T-helper 1 cell (primary cell): ENCODE results near the gene FNBP1.
"Not testable (repeated sequence)": the region's sequence is repeated elsewhere in the genome, so short reads cannot be mapped to it uniquely, and the experiment has no call there.

Experiments
- DNase-seq, 5 donors: peaks; one replicate each; pipeline ENCODE4 v3.0.0-alpha.2; 2012 to 2020

FNBP1 gene

DNA sequence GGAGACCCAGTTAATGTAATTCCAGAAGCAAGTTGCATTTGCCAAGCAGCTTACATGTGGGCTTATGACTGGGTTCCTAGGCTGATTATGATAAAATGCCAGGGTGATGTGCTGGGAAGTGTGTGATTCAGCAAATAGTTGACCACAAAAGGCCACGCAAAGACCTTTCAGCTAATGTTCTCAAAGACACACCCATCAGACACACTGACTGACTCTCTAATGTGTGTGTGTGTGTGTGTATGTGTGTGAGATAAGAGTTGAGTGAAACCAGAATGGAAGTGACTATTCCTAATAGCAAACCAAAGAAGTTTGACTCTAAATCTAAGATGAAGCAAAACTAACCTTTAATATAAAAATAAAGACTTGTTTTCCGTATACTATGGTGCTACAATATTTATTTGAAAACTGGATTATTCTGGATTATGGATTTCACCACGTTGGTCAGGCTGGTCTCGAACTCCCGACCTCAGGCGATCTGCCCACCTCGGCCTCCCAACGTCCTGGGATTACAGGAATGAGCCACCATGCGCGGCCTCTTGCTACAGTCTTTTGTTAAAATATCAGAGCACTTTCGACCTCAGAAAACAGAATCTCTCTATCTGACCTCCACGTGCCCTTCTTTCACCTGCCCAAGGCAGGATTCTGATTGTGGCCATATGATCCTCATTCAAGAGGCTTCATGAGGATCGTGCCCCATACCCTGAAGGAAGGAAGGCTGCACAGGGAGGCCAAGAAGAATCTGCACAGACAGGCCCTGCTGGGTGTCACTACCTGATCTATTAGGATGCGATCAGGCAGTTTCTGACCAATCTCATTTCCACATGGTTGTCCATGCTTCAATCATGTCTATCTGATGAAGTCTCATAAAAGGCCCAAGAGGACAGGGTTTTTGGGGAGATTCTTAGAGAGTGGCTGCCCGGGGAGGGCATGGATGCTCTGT lies 132.1 kb downstream of the FNBP1 start:
- DNase-seq = no peak

DNA sequence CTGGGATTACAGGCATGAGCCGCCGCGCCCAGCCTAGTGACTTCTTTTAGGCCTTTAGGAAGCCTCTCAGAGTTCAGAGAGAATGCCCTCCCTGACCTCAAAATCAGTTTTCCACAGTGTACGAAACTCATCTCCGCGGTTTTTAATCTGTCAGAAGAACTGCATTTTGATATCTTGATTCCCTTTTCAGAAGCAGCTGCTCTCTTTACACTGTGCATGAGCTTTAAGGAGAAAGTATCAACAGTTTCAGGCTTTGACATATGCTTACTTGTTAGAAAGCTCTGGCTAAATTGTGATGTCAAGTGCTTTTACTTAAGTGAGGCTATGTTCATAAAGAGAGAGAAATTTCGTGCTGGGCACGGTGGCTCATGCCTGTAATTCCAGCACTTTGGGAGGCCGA lies 133.1 kb downstream of the FNBP1 start:
- DNase-seq = no peak

DNA sequence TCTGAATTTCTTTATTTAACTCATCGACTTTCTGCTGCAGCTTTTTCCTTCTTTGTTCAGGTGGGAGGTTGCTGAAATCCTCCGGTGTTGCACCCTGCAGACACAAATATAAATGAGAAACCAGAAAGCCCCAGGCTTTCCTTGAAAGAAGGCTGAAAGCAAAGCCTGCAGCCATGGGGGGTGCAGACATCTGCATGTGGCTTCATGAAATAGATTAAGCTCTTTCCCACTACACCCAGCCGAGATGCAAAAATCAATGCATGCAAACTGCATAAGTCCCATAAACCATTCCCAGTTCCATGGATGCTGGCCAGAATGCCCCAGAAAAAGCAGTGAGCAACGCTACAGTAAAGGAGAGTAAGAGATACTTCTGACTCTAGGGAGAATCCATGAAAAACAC lies 134.1 kb downstream of the FNBP1 start:
- DNase-seq = no peak

DNA sequence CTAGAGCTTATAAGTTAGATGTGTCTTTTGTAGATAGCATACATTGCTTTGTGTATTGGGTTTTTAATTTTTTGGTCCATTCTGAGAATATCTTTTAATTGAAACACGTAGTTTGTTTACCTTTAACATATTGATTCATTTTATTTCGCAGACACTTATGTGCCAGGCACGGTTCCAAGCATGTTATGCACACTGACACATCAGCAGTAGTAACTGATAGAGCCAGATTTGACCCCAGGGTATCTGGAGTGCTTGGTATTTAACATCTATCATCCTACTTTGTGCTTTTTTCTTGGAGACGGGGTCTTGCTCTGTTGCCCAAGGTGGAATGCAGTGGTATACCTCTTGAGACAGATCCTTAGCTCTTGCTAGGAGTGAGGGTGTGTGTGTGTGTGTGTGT lies 135.8 kb downstream of the FNBP1 start:
- DNase-seq = no peak

DNA sequence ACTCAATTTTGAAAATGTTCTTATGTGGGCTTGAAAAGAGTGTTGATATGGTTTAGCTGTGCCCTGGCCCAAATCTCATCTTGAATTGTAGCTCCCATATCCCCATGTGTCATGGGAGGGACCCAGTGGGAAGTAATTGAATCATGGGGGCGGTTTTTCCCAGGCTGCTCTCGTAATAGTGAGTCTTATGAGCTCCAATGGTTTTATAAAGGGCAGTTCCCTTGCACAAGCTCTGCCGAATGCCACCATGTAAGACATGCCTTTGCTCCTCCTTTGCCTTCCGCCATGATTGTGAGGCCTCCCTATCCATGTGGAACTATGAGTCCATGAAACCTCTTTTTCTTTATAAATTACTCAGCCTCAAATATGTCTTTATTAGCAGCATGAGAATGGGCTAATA lies 136.7 kb downstream of the FNBP1 start:
- no peak for DNase-seq

DNA sequence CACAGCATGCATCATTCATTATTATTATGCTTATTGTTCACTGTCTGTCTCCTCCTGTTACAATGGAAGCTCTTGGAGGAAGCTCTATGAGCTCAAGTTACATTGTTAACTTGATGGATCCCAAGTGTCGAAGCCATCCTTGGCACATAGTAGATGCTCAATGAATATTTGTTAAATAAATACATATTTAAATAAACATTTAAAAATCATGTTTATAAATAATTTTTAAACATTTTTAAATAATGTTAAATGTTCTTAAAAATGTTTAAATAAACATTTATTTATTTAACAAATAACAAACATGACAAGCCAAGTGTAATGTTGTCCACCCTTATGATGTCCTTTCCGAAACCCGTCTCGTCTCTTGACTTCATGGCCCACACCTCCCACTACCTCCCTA lies 138.3 kb downstream of the FNBP1 start:
- no peak for DNase-seq

DNA sequence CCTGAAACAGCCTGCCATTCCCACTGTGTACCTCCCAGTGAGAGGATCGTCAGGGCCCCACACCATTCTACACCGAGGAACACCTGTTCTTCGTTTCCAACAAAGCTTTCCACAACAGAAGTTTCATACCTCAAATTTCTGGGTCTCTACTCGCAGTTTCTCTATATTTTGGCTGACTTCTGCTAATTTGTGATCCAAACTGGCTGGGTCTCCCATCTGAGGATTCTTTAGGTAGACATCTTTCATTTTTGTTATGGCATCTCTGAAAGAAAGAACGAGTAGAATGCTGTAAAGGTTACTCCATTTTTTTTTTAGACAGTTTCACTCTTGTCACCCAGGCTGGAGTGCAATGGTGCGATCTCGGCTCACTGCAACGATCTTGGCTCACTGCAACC lies 140.3 kb downstream of the FNBP1 start:
- no peak for DNase-seq

DNA sequence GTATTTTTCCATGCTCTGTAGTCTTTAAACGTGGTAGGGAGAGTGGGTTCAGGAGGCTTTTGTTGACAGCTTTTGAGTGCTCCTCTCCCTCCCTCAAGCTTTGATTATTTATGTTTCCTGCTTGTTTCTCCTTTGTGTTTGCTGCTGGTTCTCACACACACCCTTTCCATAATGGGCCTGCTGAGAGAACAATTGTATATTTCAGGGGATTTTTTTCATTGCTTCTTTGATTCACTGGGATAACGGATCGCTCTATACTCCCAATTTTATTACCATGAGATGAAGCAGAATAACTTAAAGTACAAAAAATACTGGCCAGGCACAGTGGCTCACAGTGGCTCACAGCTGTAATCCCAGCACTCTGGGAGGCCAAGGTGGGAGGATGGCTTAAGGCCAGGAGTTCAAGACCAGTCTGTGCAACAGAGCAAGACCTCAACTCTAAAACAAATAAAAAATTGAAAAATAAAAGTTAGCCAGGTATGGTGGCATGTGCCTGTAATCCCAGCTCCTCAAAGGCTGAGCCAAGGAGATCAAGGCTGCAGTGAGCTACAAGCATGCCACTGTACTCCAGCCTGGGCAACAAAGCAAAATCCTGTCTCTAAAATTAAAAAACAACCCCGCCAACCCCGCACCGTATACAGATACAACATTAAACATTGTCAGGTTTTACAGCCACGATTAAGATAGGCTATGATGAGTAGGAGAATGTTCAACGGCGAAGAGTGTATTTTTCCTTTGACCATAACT lies 140.8 kb downstream of the FNBP1 start:
- no peak for DNase-seq

DNA sequence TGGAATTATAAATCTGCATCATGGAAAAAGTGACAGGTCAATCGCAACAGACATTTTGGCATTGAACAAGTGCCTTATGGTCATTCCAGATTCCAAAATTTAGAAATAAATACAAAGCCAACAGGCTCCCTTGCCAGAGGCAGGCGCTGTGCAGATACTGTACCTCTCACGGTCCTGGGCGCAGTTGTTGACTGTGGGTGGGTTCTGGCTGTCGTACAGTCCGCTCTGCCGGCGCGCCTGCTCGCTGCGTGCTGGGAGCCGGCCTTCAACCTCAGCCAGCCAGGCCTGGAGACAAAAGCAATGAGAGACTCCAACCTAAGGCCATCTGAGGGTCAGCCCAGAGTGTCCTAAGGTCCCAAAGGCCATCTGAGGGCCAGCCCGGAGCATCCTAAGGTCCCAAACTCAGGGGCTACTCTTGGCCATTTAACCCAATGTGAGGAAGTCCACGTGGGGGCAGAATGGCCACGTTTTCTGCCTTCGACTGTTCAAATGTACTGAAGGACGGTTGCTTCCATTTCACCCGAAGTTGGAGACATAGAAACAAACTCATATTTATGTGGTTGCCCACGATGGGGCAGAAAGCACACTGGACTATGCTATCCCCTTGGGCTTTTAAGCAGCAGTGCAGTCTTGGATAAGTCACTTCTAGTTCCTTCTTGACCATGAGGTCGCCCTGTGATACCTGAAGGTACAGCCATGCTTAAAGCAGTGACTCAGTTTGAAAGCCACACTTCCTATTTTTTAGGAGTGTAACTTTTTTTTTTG lies 142.5 kb downstream of the FNBP1 start:
- DNase-seq = no peak

DNA sequence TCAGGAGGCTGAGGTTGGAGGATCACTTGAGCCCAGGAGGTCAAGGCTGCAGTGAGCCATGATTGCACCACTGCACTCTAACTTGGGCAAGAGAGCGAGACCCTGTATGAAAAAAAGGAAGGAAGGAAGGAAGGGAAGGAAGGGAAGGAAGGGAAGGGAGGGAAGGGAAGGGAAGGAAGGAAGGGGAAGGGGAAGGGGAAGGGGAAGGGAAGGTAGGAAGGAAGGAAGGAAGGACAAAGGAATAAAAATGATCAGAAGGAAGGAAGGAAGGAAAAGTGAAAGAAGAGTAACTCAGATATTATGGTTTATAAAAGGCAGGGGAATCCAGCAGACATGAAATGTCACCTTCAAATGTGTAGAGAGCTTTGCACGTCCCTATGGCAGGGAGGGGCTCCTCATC lies 143.4 kb downstream of the FNBP1 start:
- DNase-seq = no peak

DNA sequence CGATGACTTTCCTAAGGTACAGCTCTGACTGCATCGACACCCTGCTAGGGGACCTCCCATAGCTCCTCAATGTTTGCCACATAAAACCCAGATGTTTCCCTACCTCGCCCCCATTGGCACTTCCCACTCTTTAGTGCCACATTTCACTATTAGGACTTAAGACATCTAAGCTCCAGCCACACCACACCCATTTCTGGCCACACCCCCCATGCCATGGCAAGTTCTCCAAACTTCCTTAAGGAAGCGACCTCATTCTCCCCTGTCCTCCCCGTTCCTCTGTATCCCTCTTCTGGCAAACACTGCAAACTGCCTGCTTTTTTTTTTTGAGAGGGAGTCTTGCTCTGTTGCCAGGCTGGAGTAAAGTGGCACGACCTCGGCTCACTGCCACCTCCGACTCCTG lies 144.8 kb downstream of the FNBP1 start:
- no peak for DNase-seq

DNA sequence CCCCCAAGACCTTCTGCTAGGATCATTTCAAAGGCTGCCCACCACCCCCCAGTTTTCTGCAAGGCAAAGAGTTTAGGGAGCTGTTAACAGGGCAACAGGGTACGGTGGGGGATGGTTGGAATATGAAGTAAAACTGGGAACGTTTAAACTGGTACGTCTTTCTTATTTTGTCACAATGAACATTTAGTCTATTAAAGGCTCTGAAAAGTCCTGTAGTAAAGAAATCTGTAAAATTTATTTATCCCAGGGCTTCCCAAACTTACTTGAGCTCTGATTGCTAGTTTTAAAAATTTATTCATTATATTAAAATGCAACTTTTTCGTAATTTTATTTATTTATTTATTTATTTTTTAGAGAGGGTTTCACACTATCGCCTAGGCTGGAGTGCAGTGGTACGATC lies 145.7 kb downstream of the FNBP1 start:
- DNase-seq = no peak

DNA sequence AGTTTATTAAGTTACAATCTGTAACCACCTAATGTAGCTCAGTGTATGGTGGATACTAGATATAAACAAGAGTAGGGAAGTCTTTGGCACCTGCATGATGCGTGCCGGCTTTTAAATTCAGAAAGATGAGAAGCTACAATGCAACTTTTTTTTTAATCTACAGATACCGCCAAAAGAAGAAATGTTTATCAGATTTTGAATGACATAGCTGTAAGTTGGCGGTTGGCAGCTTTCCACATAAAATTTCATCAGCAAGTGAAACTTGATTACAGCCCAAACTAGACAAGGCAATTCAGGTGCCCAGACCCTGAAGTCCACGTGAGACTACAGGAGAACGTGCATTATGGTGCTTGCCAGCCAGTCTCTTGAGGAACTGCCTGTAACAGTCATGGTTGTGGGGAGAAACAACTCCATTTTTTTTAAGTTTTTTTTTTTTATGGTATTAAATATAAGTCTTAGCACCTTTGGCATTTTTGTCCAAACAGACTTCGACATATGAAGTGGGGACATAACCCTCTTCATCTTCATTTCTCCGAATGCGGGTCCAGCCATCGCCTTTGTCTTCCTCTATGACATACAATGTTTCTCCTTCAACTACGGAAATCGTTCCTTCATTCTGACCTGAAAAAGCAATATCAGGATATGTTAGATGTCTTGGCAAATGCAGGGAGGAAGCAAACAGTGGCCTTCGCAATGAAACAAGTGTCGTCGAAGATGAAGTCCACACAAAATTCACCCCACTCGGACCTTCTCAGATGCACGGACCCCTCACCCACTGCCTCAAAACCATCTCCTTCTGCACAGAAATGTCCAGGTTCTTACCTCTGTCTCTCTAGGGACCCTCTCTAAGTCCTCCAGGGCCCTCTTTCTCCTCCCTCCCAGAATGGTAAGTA lies 147.4 kb downstream of the FNBP1 start:
- DNase-seq = peak in 4 of 5 donors; percentile 43 to 70 (median 49)

DNA sequence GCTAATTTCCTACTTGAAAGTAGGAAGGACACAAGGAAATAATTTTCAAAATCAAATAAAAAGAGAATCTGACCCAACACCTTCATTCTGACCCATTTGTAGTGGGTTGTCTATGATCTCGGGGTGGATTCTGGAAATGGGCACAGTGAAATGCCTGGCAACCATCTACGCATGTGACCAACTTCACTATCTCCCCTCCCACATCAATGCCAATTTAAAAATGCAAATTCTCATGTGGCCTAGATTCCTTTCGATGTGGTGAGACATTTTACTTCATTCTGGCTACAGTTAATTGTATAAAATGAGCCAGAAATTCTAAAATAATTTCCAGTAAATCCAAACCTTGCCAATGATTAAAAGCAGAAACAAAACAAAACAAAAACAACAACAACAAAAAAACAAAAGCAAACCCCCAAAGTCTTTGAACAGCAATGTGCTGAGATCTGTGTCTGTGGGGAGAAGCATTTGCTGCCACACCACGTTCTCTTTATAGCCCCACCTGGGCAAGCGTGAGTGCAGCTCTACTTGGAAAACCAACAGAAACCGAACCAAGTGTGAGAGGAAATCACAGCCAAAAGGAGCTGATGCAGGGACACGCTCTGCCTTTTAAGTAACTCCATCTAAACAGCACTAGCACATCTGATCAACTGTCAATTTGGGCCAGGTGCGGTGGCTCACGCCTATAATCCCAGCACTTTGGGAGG lies 148.7 kb downstream of the FNBP1 start:
- peak in 2 of 5 donors; percentile 36 to 72 for DNase-seq

DNA sequence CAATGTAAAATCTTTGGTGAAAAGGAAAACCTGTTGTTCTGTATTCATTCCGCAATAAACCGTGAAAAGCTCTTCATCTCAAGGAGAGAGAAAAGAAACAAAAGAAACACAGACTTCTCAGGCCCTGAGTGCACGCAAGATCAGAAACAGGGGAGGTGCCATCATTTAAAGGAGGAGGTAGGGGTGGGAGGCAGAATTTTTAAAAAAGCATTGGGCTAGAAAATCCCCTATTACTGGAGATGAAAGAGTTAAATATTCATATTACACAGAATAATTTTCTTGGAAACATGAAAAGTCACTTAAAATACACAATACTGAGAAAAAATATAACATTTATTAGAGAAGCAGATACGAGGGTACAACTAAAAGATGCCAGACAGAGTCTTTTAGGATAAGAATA lies 151.4 kb downstream of the FNBP1 start:
- peak in 1 of 5 donors; percentile 44 for DNase-seq

DNA sequence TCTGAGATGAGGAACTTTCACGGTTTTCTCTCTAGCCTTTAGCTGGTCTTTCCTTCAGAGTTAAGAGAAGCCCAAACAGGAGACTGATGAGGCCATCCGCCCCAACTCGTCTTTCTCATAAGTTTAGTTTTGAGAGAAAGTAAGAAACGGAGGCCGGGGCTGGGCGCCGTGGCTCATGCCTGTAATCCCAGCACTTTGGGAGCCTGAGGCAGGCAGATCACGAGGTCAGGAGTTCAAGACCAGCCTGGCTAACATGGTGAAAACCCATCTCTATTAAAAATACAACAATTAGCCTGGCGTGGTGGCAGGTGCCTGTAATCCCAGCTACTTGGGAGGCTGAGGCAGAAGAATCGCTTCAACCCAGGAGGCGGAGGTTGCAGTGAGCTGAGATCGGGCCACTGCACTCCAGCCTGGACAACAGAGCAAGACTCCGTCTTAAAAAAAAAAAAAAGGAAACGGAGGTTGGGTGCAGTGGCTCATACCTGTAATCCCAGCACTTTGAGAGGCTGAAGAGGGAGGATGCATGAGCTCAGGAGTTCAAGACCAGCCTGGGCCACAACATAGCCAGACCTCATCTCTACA lies 152.2 kb downstream of the FNBP1 start:
- DNase-seq = not testable (repeated sequence)

DNA sequence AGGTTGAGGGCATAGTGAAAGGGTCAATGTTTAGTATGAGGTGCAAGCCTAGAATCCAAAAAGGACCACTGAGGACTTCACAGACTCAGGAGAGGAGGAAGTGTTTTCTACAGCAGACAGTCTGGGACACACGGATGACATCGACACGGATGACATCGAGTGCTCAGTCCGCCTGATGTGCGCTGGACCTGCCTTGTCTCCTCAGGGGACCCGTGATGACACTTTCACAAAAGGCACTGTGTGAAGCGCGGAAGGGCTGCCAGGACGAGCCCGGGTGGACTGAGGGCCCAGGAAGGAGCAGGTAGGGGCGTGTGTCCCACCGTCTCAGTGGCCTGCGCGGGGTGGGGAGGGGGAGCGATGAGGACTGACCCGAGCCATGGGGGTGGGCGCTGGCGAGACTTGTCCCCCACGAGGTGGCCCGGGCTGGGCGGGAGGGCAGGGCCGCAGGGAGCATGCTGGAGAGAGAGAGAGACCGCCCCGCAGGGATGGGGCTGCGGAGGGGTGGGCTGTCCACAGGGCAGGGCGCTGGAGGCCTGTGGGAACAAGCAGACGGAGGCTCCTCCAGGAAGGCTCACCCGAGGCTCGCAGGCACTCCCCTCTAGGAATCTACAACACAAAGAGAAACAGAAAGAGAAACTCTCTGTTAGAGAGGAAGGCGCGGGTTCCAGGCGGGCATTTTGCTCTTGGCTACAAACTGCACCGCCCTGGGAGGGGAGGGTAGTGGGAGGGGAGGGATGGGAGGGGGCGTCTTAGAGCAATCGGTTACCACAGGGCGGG lies 152.9 kb downstream of the FNBP1 start:
- peak; percentile 42 to 90 (median 57) for DNase-seq

DNA sequence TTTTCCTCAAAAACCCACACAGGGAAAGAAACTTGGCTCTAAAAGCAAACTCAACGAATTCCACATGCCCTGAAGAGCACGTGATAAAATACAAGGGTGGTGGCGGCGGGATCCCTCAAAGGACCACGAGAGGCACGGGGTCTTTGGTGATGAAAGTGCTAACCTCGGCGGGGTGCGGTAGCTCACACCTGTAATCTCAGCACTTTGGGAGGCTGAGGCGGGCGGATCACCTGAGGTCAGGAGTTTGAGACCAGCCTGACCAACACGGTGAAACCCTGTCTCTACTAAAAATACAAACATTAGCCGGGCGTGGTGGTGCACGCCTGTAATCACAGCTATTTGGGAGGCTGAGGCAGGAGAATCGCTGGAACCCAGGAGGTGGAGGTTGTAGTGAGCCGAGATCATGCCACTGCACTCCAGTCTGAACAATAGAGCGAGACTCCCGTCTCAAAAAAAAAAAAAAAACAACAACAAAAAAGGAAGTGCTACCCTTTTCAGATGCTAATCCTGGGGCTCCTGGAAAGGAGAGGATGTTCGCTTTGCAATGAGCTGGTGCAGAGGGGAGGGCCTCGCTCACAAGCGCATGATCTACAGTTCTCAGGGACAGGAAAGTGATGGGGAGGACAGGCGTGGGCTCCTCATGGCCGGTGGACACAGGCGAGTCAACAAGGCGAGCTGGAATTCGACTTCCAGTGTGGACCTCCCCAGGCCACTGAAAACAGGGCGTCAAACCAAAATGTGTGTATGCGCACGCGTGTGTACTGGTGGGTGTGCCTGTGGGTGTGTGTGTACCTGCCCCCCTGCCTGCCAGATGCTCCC lies 153.7 kb downstream of the FNBP1 start:
- peak in 3 of 5 donors; percentile 40 to 66 (median 42) for DNase-seq
